ENCODE measurements around the gene RASL10A.
"Not testable (repeated sequence)": the region's sequence is repeated elsewhere in the genome, so short reads cannot be mapped to it uniquely, and the experiment has no call there.

RASL10A gene

GRCh38 chr22:29315286-29316140 lies at the start of gene RASL10A:
Gene RASL10A, minus strand, starts transcription at chr22:29315697. Its CDS starts 451 bp downstream, at chr22:29315246.
- DNase-seq = no peak
- Mint-ChIP-seq H3K4me3 (peak within 1 kb of the TSS; percentile 46), H3K27me3 (peaks cover 39% of the 10 kb centered on the region), H3K36me3 (ENCODE audit: low read depth) (no peaks in the 10 kb centered on the region), H3K4me1 (peaks cover 26% of the 10 kb centered on the region), H3K27ac (no peak within 1 kb of the TSS), H3K9me3 (no peaks in the 10 kb centered on the region)
- ATAC-seq = no peak

- ATAC-seq (no peak), DNase-seq (no peak)
- no peak overlapping the region for H3K4me3 Mint-ChIP-seq
- H3K27me3 Mint-ChIP-seq = no peaks in the 10 kb centered on the region
- H3K4me1 Mint-ChIP-seq = peaks cover 2% of the 10 kb centered on the region
- H3K36me3 Mint-ChIP-seq (ENCODE audit: low read depth) = peaks cover 30% of the 10 kb centered on the region
- no peak overlapping the region for H3K27ac Mint-ChIP-seq
- no peaks in the 10 kb centered on the region for H3K9me3 Mint-ChIP-seq
These were observed 44.0 kb upstream of the RASL10A start for GRCh38 chr22:29359469-29359868.

- H3K27ac Mint-ChIP-seq, ATAC-seq, DNase-seq, H3K4me1 Mint-ChIP-seq, H3K4me3 Mint-ChIP-seq, H3K9me3 Mint-ChIP-seq, H3K27me3 Mint-ChIP-seq: not testable (repeated sequence)
- peaks cover 35% of the 10 kb centered on the region for H3K36me3 Mint-ChIP-seq (ENCODE audit: low read depth)
These were observed 41.8 kb upstream of the RASL10A start for GRCh38 chr22:29357193-29357890.

- H3K27me3 Mint-ChIP-seq = no peaks in the 10 kb centered on the region
- no peaks in the 10 kb centered on the region for H3K4me1 Mint-ChIP-seq
- H3K27ac Mint-ChIP-seq = no peak overlapping the region
- H3K9me3 Mint-ChIP-seq = no peaks in the 10 kb centered on the region
- H3K4me3 Mint-ChIP-seq = no peak overlapping the region
- H3K36me3 Mint-ChIP-seq (ENCODE audit: low read depth) = peaks cover 33% of the 10 kb centered on the region
- ATAC-seq (no peak), DNase-seq (no peak)
These were observed 38.4 kb upstream of the RASL10A start for GRCh38 chr22:29353860-29354259.

GRCh38 chr22:29353286-29353685 lies 37.8 kb upstream of the RASL10A start:
- no peak overlapping the region for H3K27ac Mint-ChIP-seq
- DNase-seq (no peak), ATAC-seq (no peak)
- H3K4me1 Mint-ChIP-seq = no peaks in the 10 kb centered on the region
- no peaks in the 10 kb centered on the region for H3K9me3 Mint-ChIP-seq
- H3K4me3 Mint-ChIP-seq = no peak overlapping the region
- peaks cover 34% of the 10 kb centered on the region for H3K36me3 Mint-ChIP-seq (ENCODE audit: low read depth)
- H3K27me3 Mint-ChIP-seq = no peaks in the 10 kb centered on the region

GRCh38 chr22:29352778-29353177 lies 37.3 kb upstream of the RASL10A start:
- peaks cover 35% of the 10 kb centered on the region for H3K36me3 Mint-ChIP-seq (ENCODE audit: low read depth)
- ATAC-seq (no peak), DNase-seq (no peak)
- no peak overlapping the region for H3K27ac Mint-ChIP-seq
- H3K27me3 Mint-ChIP-seq = no peaks in the 10 kb centered on the region
- no peak overlapping the region for H3K4me3 Mint-ChIP-seq
- no peaks in the 10 kb centered on the region for H3K9me3 Mint-ChIP-seq
- H3K4me1 Mint-ChIP-seq = no peaks in the 10 kb centered on the region

- H3K27me3 Mint-ChIP-seq = no peaks in the 10 kb centered on the region
- DNase-seq = no peak
- H3K9me3 Mint-ChIP-seq = no peaks in the 10 kb centered on the region
- no peak for ATAC-seq
- H3K4me1 Mint-ChIP-seq = no peaks in the 10 kb centered on the region
- H3K27ac Mint-ChIP-seq = no peak overlapping the region
- H3K36me3 Mint-ChIP-seq (ENCODE audit: low read depth) = peaks cover 40% of the 10 kb centered on the region
- no peak overlapping the region for H3K4me3 Mint-ChIP-seq
These were observed 36.4 kb upstream of the RASL10A start for GRCh38 chr22:29351891-29352290.

- Mint-ChIP-seq H3K36me3 (ENCODE audit: low read depth) (peaks cover 44% of the 10 kb centered on the region), H3K9me3 (no peaks in the 10 kb centered on the region), H3K27me3 (no peaks in the 10 kb centered on the region), H3K4me1 (no peaks in the 10 kb centered on the region), H3K4me3 (no peak overlapping the region), H3K27ac (no peak overlapping the region)
- ATAC-seq = no peak
- DNase-seq = no peak
These were observed 35.5 kb upstream of the RASL10A start for GRCh38 chr22:29351042-29351441.

- ATAC-seq = no peak
- no peaks in the 10 kb centered on the region for H3K4me1 Mint-ChIP-seq
- H3K36me3 Mint-ChIP-seq (ENCODE audit: low read depth) = peaks cover 48% of the 10 kb centered on the region
- H3K27ac Mint-ChIP-seq = no peak overlapping the region
- H3K9me3 Mint-ChIP-seq = no peaks in the 10 kb centered on the region
- no peaks in the 10 kb centered on the region for H3K27me3 Mint-ChIP-seq
- no peak for DNase-seq
- no peak overlapping the region for H3K4me3 Mint-ChIP-seq
These were observed 33.5 kb upstream of the RASL10A start for GRCh38 chr22:29348956-29349355.

- ATAC-seq = no peak
- Mint-ChIP-seq H3K4me1 (no peaks in the 10 kb centered on the region), H3K36me3 (ENCODE audit: low read depth) (peaks cover 46% of the 10 kb centered on the region), H3K27me3 (no peaks in the 10 kb centered on the region), H3K4me3 (no peak overlapping the region), H3K27ac (no peak overlapping the region), H3K9me3 (no peaks in the 10 kb centered on the region)
- no peak for DNase-seq
These were observed 32.5 kb upstream of the RASL10A start for GRCh38 chr22:29348041-29348440.

GRCh38 chr22:29346659-29347058 lies 31.2 kb upstream of the RASL10A start:
- Mint-ChIP-seq H3K9me3 (no peaks in the 10 kb centered on the region), H3K4me3 (no peak overlapping the region), H3K27me3 (no peaks in the 10 kb centered on the region), H3K27ac (no peak overlapping the region), H3K36me3 (ENCODE audit: low read depth) (peaks cover 53% of the 10 kb centered on the region), H3K4me1 (no peaks in the 10 kb centered on the region)
- ATAC-seq (no peak), DNase-seq (no peak)

- no peaks in the 10 kb centered on the region for H3K9me3 Mint-ChIP-seq
- ATAC-seq = no peak
- H3K27me3 Mint-ChIP-seq = no peaks in the 10 kb centered on the region
- no peak overlapping the region for H3K4me3 Mint-ChIP-seq
- peaks cover 46% of the 10 kb centered on the region for H3K36me3 Mint-ChIP-seq (ENCODE audit: low read depth)
- no peak overlapping the region for H3K27ac Mint-ChIP-seq
- DNase-seq = no peak
- no peaks in the 10 kb centered on the region for H3K4me1 Mint-ChIP-seq
These were observed 30.4 kb upstream of the RASL10A start for GRCh38 chr22:29345932-29346331.

GRCh38 chr22:29344889-29345288 lies 29.4 kb upstream of the RASL10A start:
- ATAC-seq, H3K27me3 Mint-ChIP-seq, H3K4me1 Mint-ChIP-seq, H3K27ac Mint-ChIP-seq, H3K9me3 Mint-ChIP-seq, DNase-seq, H3K4me3 Mint-ChIP-seq: not testable (repeated sequence)
- peaks cover 47% of the 10 kb centered on the region for H3K36me3 Mint-ChIP-seq (ENCODE audit: low read depth)

- H3K36me3 Mint-ChIP-seq (ENCODE audit: low read depth) = peaks cover 42% of the 10 kb centered on the region
- no peak overlapping the region for H3K27ac Mint-ChIP-seq
These were observed 28.6 kb upstream of the RASL10A start for GRCh38 chr22:29344137-29344536.

GRCh38 chr22:29343313-29343805 lies 27.9 kb upstream of the RASL10A start:
- H3K9me3 Mint-ChIP-seq = no peaks in the 10 kb centered on the region
- DNase-seq (no peak), ATAC-seq (peak; percentile 9)
- peaks cover 42% of the 10 kb centered on the region for H3K36me3 Mint-ChIP-seq (ENCODE audit: low read depth)
- H3K27ac Mint-ChIP-seq = no peak overlapping the region
- no peaks in the 10 kb centered on the region for H3K4me1 Mint-ChIP-seq
- no peaks in the 10 kb centered on the region for H3K27me3 Mint-ChIP-seq
- no peak overlapping the region for H3K4me3 Mint-ChIP-seq

More at GRCh38 chr22:29344137-29344536, 28.6 kb upstream of the RASL10A start:
- Mint-ChIP-seq H3K27me3 (no peaks in the 10 kb centered on the region), H3K4me3 (no peak overlapping the region), H3K4me1 (no peaks in the 10 kb centered on the region), H3K9me3 (no peaks in the 10 kb centered on the region)
- ATAC-seq = no peak
- DNase-seq = no peak

Data from activated naive CD8-positive, alpha-beta T cell treated with anti-CD3 and anti-CD28 coated beads, Interleukin-2, amount 50 U/mL, for 24 hours (primary cell).